Lower leg skin (tissue), 3 donors: ENCODE results near the gene DUS2.

Experiments
- CTCF ChIP-seq, 3 donors: fragments of 450-650 bp; IDR thresholded peaks; one replicate each; pipeline ENCODE4 v1.5.1; 2016; ENCODE audit warnings: antibody characterized with exemption in 3 of 3, mild to moderate bottlenecking in 3 of 3, moderate library complexity in 2 of 3
- POLR2A ChIP-seq, 2 donors: fragments of 450-650 bp; IDR thresholded peaks; one replicate each; pipeline ENCODE4 v1.6.1; 2016 to 2017; ENCODE audit warnings: antibody characterized with exemption in 2 of 2, mild to moderate bottlenecking in 1 of 2, moderate library complexity in 1 of 2

GRCh38 chr16:68069511-68070248 lies 46.6 kb downstream of the DUS2 start:
- TF ChIP-seq CTCF (IDR thresholded peaks at IDR 0.05) (no peak), POLR2A (IDR thresholded peaks at IDR 0.05) (no peak)
